ENCODE data around the gene CPEB4.

GRCh38 chr5:173869316-173869715 lies 18.8 kb upstream of the CPEB4 start:
- TF ChIP-seq EZH2 (IDR thresholded peaks at IDR 0.05; ENCODE audit: low read depth): no peak
- TF ChIP-seq, protein P1, sequence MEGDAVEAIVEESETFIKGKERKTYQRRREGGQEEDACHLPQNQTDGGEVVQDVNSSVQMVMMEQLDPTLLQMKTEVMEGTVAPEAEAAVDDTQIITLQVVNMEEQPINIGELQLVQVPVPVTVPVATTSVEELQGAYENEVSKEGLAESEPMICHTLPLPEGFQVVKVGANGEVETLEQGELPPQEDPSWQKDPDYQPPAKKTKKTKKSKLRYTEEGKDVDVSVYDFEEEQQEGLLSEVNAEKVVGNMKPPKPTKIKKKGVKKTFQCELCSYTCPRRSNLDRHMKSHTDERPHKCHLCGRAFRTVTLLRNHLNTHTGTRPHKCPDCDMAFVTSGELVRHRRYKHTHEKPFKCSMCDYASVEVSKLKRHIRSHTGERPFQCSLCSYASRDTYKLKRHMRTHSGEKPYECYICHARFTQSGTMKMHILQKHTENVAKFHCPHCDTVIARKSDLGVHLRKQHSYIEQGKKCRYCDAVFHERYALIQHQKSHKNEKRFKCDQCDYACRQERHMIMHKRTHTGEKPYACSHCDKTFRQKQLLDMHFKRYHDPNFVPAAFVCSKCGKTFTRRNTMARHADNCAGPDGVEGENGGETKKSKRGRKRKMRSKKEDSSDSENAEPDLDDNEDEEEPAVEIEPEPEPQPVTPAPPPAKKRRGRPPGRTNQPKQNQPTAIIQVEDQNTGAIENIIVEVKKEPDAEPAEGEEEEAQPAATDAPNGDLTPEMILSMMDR (conservative IDR thresholded peaks at IDR 0.05): no peak

Measured in PC-9 (cell line).